ENCODE results near the gene CXCL3. TPM values are rescaled to one million over a fixed set of nuclear protein-coding genes. Genes with fewer than 3 reads are reported as not detected.

The CXCL3 gene
- total and polyA plus RNA-seq, 5 donors, result 0.50 to 2.5 (median 0.88) TPM

DNA sequence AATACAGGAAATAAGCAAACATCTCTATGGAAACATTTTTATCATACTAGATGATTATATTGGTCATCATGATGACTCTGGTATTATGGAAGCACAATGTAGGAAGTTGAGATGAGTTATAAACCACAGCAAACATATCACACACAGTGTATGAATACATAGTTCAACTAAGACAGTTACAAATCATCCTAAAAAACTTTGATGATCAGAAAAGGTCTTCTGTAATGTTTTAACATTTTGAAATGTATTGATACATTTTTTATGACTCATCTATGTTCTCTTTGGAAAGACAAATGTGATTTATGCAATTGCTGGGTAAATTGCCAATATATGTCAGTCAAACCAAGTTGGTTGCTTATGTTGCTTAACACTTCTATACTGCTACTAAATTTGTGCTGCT is 4.8 kb downstream of the CXCL3 start:
- H3K27ac ChIP-seq (ENCODE audit: low read length), result no peak overlapping the region
- DNase-seq, result no peak
- intact Hi-C loops (cut with DNase I), result no loop called here
- H3K9me3 ChIP-seq (ENCODE audit: control insufficient read depth, low read length), result no peaks in the 10 kb centered on the region
- ATAC-seq, result no peak
- no peaks in the 10 kb centered on the region for H3K27me3 ChIP-seq (ENCODE audit: control insufficient read depth, insufficient read depth)
- H3K4me1 ChIP-seq (ENCODE audit: control insufficient read depth, insufficient read depth, low read length), result no peaks in the 10 kb centered on the region
- no peak overlapping the region for H3K4me3 ChIP-seq (ENCODE audit: low read length)

DNA sequence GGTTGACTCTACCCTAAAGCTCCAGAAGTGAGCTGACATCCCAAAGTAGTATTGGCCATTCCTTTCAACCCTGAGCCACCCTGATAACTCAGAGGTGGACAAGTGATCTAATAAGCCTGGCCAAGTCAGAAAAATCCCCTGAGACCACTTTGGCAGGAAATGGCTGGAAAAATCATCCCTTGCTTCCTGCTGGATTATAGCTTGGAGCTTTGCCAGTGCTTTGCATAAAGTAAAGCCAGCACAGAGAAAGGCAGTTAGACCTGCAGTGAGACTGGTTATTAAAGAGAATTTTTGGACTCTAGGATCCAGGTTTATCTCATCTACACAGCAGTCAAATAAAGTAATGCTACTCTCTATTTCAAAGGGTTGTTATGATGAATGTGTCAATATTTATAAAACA is 6.4 kb downstream of the CXCL3 start:
- Histone ChIP-seq H3K4me1 (ENCODE audit: control insufficient read depth, insufficient read depth, low read length) (no peaks in the 10 kb centered on the region), H3K4me3 (ENCODE audit: low read length) (no peak overlapping the region), H3K9me3 (ENCODE audit: control insufficient read depth, low read length) (no peaks in the 10 kb centered on the region), H3K27me3 (ENCODE audit: control insufficient read depth, insufficient read depth) (no peaks in the 10 kb centered on the region), H3K27ac (ENCODE audit: low read length) (no peak overlapping the region)
- no peak for ATAC-seq
- intact Hi-C loops (cut with DNase I), result no loop called here
- no peak for DNase-seq

DNA sequence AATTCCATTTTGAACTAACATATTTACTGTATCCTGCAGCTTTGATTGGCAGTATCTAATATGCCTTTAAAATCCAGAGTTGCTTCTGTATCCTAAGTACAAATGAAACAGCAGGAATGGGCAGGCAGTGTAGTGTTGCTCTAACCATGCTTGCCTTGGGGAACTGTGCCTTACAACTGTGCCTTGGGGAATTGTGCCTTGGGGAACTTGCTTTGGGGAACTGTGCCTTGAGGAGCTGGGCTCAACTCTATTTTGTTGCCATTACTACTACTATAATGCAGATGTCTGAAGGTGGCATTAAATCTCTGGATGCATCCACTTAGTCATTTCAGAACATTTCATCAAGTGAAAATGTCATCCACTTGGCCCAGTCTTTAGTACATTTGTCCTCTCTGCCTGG is 6.9 kb downstream of the CXCL3 start:
- H3K4me1 ChIP-seq (ENCODE audit: control insufficient read depth, insufficient read depth, low read length), result no peaks in the 10 kb centered on the region
- H3K4me3 ChIP-seq (ENCODE audit: low read length), result no peak overlapping the region
- ATAC-seq (no peak), DNase-seq (no peak)
- no peaks in the 10 kb centered on the region for H3K27me3 ChIP-seq (ENCODE audit: control insufficient read depth, insufficient read depth)
- intact Hi-C loops (cut with DNase I), result no loop called here
- no peak overlapping the region for H3K27ac ChIP-seq (ENCODE audit: low read length)
- H3K9me3 ChIP-seq (ENCODE audit: control insufficient read depth, low read length), result no peaks in the 10 kb centered on the region

DNA sequence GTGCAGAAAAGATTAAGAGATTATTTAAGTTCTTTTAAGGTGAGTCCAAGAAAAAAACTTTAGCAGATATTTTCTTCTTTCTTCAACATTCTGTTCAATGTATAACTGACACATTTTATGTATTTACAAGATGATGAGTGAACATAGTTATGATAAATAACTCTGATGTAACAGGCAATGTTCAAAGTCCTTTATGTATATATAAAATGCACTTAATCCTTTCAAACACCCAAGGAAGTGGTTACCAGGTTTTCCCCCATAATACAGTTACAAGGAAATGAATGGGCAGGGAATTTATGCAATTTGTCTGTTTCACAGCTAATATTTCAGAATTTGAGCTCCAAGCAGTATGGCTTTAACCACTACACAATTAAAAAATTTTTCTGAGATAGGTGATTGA is 8.2 kb downstream of the CXCL3 start:
- H3K9me3 ChIP-seq (ENCODE audit: control insufficient read depth, low read length), result no peaks in the 10 kb centered on the region

DNA sequence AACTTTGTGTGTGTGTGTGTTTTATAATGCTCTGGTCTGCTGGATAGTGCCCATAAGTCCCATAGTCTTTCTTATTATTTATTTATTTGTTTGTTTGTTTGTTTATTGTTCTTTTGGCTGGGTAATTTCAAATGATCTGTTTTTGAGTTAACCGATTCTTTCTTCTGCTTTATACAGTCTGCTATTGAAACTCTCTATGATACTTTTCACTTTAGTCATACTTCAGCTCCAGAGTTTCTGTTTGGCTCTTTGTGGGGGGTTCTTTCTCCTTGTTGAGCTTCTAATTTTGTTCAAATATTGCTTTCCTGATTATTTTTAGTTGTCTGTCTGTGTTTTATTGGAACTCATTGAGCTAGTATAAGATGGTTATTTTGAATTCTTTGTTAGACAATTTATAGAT is 10.0 kb downstream of the CXCL3 start:
- DNase-seq (no peak), ATAC-seq (no peak)
- intact Hi-C loops (cut with DNase I), result no loop called here
- Histone ChIP-seq H3K27ac (ENCODE audit: low read length) (no peak overlapping the region), H3K9me3 (ENCODE audit: control insufficient read depth, low read length) (no peaks in the 10 kb centered on the region), H3K27me3 (ENCODE audit: control insufficient read depth, insufficient read depth) (no peaks in the 10 kb centered on the region), H3K4me1 (ENCODE audit: control insufficient read depth, insufficient read depth, low read length) (no peaks in the 10 kb centered on the region), H3K4me3 (ENCODE audit: low read length) (no peak overlapping the region)
- 57% methylated on average over 1 of the region's 1 CpG for WGBS

More for the DNA sequence above, 8.2 kb downstream of the CXCL3 start:
- ATAC-seq (no peak), DNase-seq (no peak)
- Histone ChIP-seq H3K4me3 (ENCODE audit: low read length) (no peak overlapping the region), H3K27me3 (ENCODE audit: control insufficient read depth, insufficient read depth) (no peaks in the 10 kb centered on the region), H3K4me1 (ENCODE audit: control insufficient read depth, insufficient read depth, low read length) (no peaks in the 10 kb centered on the region), H3K27ac (ENCODE audit: low read length) (no peak overlapping the region)
- intact Hi-C loops (cut with DNase I), result no loop called here

GRCh38 chr4:74023709-74024108 is 14.8 kb downstream of the CXCL3 start:
- no peak for ATAC-seq
- intact Hi-C loops (cut with DNase I), result no loop called here
- no peaks in the 10 kb centered on the region for H3K27me3 ChIP-seq (ENCODE audit: control insufficient read depth, insufficient read depth)
- no peak overlapping the region for H3K4me3 ChIP-seq (ENCODE audit: low read length)
- no peaks in the 10 kb centered on the region for H3K9me3 ChIP-seq (ENCODE audit: control insufficient read depth, low read length)
- DNase-seq, result no peak
- WGBS, result 84% methylated on average over 2 of the region's 2 CpGs
- no peaks in the 10 kb centered on the region for H3K4me1 ChIP-seq (ENCODE audit: control insufficient read depth, insufficient read depth, low read length)
- no peak overlapping the region for H3K27ac ChIP-seq (ENCODE audit: low read length)

GRCh38 chr4:74021601-74022000 is 16.9 kb downstream of the CXCL3 start:
- Histone ChIP-seq H3K4me1 (ENCODE audit: control insufficient read depth, insufficient read depth, low read length) (no peaks in the 10 kb centered on the region), H3K9me3 (ENCODE audit: control insufficient read depth, low read length) (no peaks in the 10 kb centered on the region), H3K27ac (ENCODE audit: low read length) (no peak overlapping the region), H3K27me3 (ENCODE audit: control insufficient read depth, insufficient read depth) (no peaks in the 10 kb centered on the region), H3K4me3 (ENCODE audit: low read length) (no peak overlapping the region)
- WGBS, result 35% methylated on average over 2 of the region's 2 CpGs
- no peak for ATAC-seq
- DNase-seq, result no peak
- intact Hi-C loops (cut with DNase I), result no loop called here

DNA sequence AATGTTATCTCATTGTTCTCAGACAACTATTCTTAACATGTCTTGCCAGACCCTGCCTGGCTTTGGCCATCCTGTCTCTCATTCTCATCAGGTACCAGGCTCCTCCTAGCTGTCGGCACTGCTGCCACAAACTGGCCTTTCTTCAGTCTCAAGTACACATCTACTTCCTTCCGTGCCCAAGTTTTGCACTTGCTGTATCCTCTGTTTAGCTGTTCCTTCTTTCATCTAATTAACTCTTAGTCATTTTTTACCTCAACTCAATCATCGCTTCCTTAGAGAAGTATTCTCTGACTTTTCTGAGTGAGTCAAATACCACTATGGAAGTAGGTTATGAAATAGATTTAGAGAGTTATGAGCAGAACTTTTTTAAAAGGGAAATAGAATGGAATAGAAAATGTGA is 19.7 kb downstream of the CXCL3 start:
- no peak overlapping the region for H3K27ac ChIP-seq (ENCODE audit: low read length)
- intact Hi-C loops (cut with DNase I), result no loop called here
- peak in 1 of 2 donors; percentile 43 for ATAC-seq
- WGBS, result 49% methylated on average over 3 of the region's 3 CpGs
- H3K4me1 ChIP-seq (ENCODE audit: control insufficient read depth, insufficient read depth, low read length), result no peaks in the 10 kb centered on the region
- H3K27me3 ChIP-seq (ENCODE audit: control insufficient read depth, insufficient read depth), result no peaks in the 10 kb centered on the region
- no peak for DNase-seq
- no peak overlapping the region for H3K4me3 ChIP-seq (ENCODE audit: low read length)
- H3K9me3 ChIP-seq (ENCODE audit: control insufficient read depth, low read length), result no peaks in the 10 kb centered on the region

GRCh38 chr4:74018116-74018515 is 20.4 kb downstream of the CXCL3 start:
- DNase-seq (no peak), ATAC-seq (no peak)
- H3K27ac ChIP-seq (ENCODE audit: low read length), result no peak overlapping the region
- no peaks in the 10 kb centered on the region for H3K4me1 ChIP-seq (ENCODE audit: control insufficient read depth, insufficient read depth, low read length)
- H3K9me3 ChIP-seq (ENCODE audit: control insufficient read depth, low read length), result no peaks in the 10 kb centered on the region
- intact Hi-C loops (cut with DNase I), result no loop called here
- H3K4me3 ChIP-seq (ENCODE audit: low read length), result no peak overlapping the region
- no peaks in the 10 kb centered on the region for H3K27me3 ChIP-seq (ENCODE audit: control insufficient read depth, insufficient read depth)

GRCh38 chr4:74016068-74016467 is 22.4 kb downstream of the CXCL3 start:
- Histone ChIP-seq H3K9me3 (ENCODE audit: control insufficient read depth, low read length) (no peaks in the 10 kb centered on the region), H3K27ac (ENCODE audit: low read length) (no peak overlapping the region), H3K4me3 (ENCODE audit: low read length) (no peak overlapping the region), H3K4me1 (ENCODE audit: control insufficient read depth, insufficient read depth, low read length) (no peaks in the 10 kb centered on the region), H3K27me3 (ENCODE audit: control insufficient read depth, insufficient read depth) (no peaks in the 10 kb centered on the region)
- intact Hi-C loops (cut with DNase I), result no loop called here
- no peak for ATAC-seq
- 49% methylated on average over 1 of the region's 1 CpG for WGBS
- no peak for DNase-seq

- no peaks in the 10 kb centered on the region for H3K27me3 ChIP-seq (ENCODE audit: control insufficient read depth, insufficient read depth)
- no peaks in the 10 kb centered on the region for H3K4me1 ChIP-seq (ENCODE audit: control insufficient read depth, insufficient read depth, low read length)
- 87% methylated on average over 3 of the region's 3 CpGs for WGBS
- intact Hi-C loops (cut with DNase I), result no loop called here
- no peak overlapping the region for H3K4me3 ChIP-seq (ENCODE audit: low read length)
- H3K27ac ChIP-seq (ENCODE audit: low read length), result no peak overlapping the region
- no peaks in the 10 kb centered on the region for H3K9me3 ChIP-seq (ENCODE audit: control insufficient read depth, low read length)
- ATAC-seq, result no peak
- DNase-seq, result no peak
Observed at GRCh38 chr4:74015126-74015780, 23.2 kb downstream of the CXCL3 start.

DNA sequence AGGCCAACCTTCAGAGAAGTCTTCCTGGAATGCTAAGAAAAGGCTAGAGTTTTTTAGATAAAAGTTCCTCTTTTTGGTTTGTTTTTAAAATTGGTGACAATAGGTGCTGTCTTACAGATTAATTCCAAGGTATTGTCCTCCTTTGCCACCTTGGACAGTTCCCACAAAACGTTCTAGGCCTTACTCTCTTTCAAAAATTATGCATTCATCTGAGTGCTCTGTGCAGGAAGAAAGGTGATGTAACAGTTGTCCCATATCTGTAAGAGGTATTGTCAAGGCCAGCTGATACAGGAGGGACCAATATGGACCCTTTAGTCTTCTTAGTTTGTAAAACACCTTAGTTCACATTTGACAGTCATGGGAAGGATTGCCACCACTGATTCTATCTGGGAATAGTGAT is 24.2 kb downstream of the CXCL3 start:
- H3K27ac ChIP-seq (ENCODE audit: low read length), result no peak overlapping the region
- WGBS, result 15% methylated on average over 1 of the region's 1 CpG
- ATAC-seq, result no peak
- no peaks in the 10 kb centered on the region for H3K9me3 ChIP-seq (ENCODE audit: control insufficient read depth, low read length)
- H3K4me3 ChIP-seq (ENCODE audit: low read length), result no peak overlapping the region
- no peaks in the 10 kb centered on the region for H3K27me3 ChIP-seq (ENCODE audit: control insufficient read depth, insufficient read depth)
- DNase-seq, result no peak
- H3K4me1 ChIP-seq (ENCODE audit: control insufficient read depth, insufficient read depth, low read length), result no peaks in the 10 kb centered on the region
- intact Hi-C loops (cut with DNase I), result no loop called here

All from right cardiac atrium (tissue), 5 donors.